K562 (cell line): ENCODE data around the gene AK4.

Experiments used
- FOXJ3 ChIP-seq: sonication (generic); formaldehyde crosslinking; IDR thresholded peaks from 2 replicates; pipeline ENCODE4 v1.4.0; 2020; ENCODE audit warnings: mild to moderate bottlenecking, missing genetic modification reagents
- JUNB ChIP-seq: fragments of 450-650 bp; formaldehyde crosslinking; conservative IDR thresholded peaks from 2 replicates; pipeline ENCODE4 v1.4.0; 2020; ENCODE audit warnings: mild to moderate bottlenecking
- MYC ChIP-seq, 2 experiments: fragments of 250-450 bp in 1 of 2; sonication (Bioruptor Pico) in 1 of 2; IDR thresholded peaks; 2 replicates each; pipeline versions ENCODE4 v1.5.1 to v1.6.1; 2012 to 2021; ENCODE audit warnings: low read depth in 2 of 2, borderline replicate concordance in 1 of 2, improper control_type of control experiment in 1 of 2, low read length in 1 of 2, mild to moderate bottlenecking in 1 of 2, moderate library complexity in 1 of 2
- SP2 ChIP-seq: IDR thresholded peaks from 2 replicates; pipeline ENCODE4 v1.6.1; 2011; ENCODE audit warnings: mild to moderate bottlenecking, low read depth, low read length, moderate library complexity; ENCODE audit not compliant: poor library complexity, severe bottlenecking; ENCODE audit errors: extremely low read depth
- YY1 ChIP-seq, 3 experiments: IDR thresholded peaks; 2 replicates each; pipeline ENCODE4 v1.6.1; 2011; ENCODE audit warnings: low read length in 2 of 3, mild to moderate bottlenecking in 2 of 3, moderate library complexity in 2 of 3, borderline replicate concordance in 1 of 3, control low read depth in 1 of 3, low read depth in 1 of 3; ENCODE audit not compliant: insufficient read depth in 3 of 3, insufficient replicate concordance in 2 of 3, control insufficient read depth in 1 of 3, insufficient read length in 1 of 3; ENCODE audit errors: extremely low read depth in 1 of 3
- ZNF707 ChIP-seq: fragments of 250-450 bp; sonication (Bioruptor Pico); conservative IDR thresholded peaks from 2 replicates; pipeline ENCODE4 v1.8.0; 2022; ENCODE audit warnings: inconsistent platforms, mild to moderate bottlenecking, moderate library complexity

DNA sequence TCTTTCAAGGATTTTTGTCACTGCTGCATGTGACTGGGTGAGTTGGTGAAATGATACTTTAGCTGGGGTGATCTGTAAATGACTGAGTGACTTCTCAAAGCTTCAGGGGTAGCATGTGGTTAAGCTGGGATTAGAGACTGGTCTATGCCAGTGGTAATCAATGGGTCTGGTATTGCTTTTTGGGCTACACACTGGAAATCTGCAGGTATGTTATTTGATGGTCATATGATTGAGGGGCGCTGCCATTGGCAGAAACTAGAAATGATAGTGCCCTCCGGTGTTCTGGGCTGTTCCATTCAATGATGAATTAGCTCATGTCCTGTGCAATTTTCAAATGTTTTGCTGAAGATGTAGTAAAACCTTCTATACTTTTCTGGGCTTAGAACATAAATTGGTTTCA lies 121.6 kb downstream of the AK4 start:
- TF ChIP-seq YY1 (IDR thresholded peaks at IDR 0.05; ENCODE audit: borderline replicate concordance in 1 of 3, control insufficient read depth in 1 of 3, extremely low read depth in 1 of 3, insufficient read depth in 3 of 3, insufficient read length in 1 of 3, insufficient replicate concordance in 2 of 3, low read depth in 1 of 3, low read length in 2 of 3) (no peak), JUNB (CRISPR knock-in tag) (no peak), SP2 (no peak), FOXJ3 (CRISPR knock-in tag) (no peak), ZNF707 (CRISPR knock-in tag) (no peak), MYC (IDR thresholded peaks at IDR 0.05; ENCODE audit: low read depth, low read length) (no peak), MYC (CRISPR knock-in tag; IDR thresholded peaks at IDR 0.05; ENCODE audit: borderline replicate concordance, low read depth) (no peak)
